Activated T-helper 17 cell treated with anti-CD3 and anti-CD28 coated beads, Interleukin-2, amount 50 U/mL, for 72 hours (primary cell): ENCODE results near the gene NID1. TPM values are rescaled to one million over a fixed set of nuclear protein-coding genes. Genes with fewer than 3 reads are reported as not detected.
"Not testable (repeated sequence)": the region's sequence is repeated elsewhere in the genome, so short reads cannot be mapped to it uniquely, and the experiment has no call there.

Source experiments
- ATAC-seq: fragments of 150-1000 bp; cut with Tn5 transposase; replicated peaks from 2 replicates; pipeline ENCODE4 v1.10.0; 2021; ENCODE audit warnings: mild to moderate bottlenecking, moderate library complexity
- H3K27ac Mint-ChIP-seq: one replicate; pipeline ENCODE4 v1.8.0; 2022; ENCODE audit warnings: mixed read lengths
- H3K27me3 Mint-ChIP-seq: one replicate; pipeline ENCODE4 v1.8.0; 2022; ENCODE audit warnings: mixed read lengths
- H3K36me3 Mint-ChIP-seq: one replicate; pipeline ENCODE4 v1.8.0; 2022; ENCODE audit warnings: low read depth, mild to moderate bottlenecking, mixed read lengths
- H3K4me1 Mint-ChIP-seq: one replicate; pipeline ENCODE4 v1.8.0; 2022; ENCODE audit warnings: mixed read lengths
- H3K4me3 Mint-ChIP-seq: one replicate; pipeline ENCODE4 v1.8.0; 2022; ENCODE audit warnings: mild to moderate bottlenecking, mixed read lengths
- H3K9me3 Mint-ChIP-seq: one replicate; pipeline ENCODE4 v1.8.0; 2022; ENCODE audit warnings: mixed read lengths
- total RNA-seq, 2 donors: library from RNA; stranded (reverse); gene quantifications; one replicate each; pipeline ENCODE4 v1.2.3, GENCODE V29; 2022

NID1 gene
- total RNA-seq, 2 donors from 2014 or later, result 0.05 to 0.09 TPM

- no peak for ATAC-seq
- H3K36me3 Mint-ChIP-seq, result no peaks in the 10 kb centered on the region
Measured at GRCh38 chr1:235932090-235932510, 132.8 kb downstream of the NID1 start.

GRCh38 chr1:235931171-235931738, 133.6 kb downstream of the NID1 start:
- no peaks in the 10 kb centered on the region for H3K36me3 Mint-ChIP-seq
- H3K27ac Mint-ChIP-seq, result no peak overlapping the region
- no peak overlapping the region for H3K4me3 Mint-ChIP-seq
- H3K27me3 Mint-ChIP-seq, result peaks cover 6% of the 10 kb centered on the region
- ATAC-seq, result no peak
- no peaks in the 10 kb centered on the region for H3K4me1 Mint-ChIP-seq
- H3K9me3 Mint-ChIP-seq, result no peaks in the 10 kb centered on the region

More at GRCh38 chr1:235932090-235932510, 132.8 kb downstream of the NID1 start:
- Mint-ChIP-seq H3K27ac (no peak overlapping the region), H3K9me3 (no peaks in the 10 kb centered on the region), H3K4me3 (no peak overlapping the region), H3K4me1 (no peaks in the 10 kb centered on the region), H3K27me3 (peaks cover 6% of the 10 kb centered on the region)

- Mint-ChIP-seq H3K9me3 (no peaks in the 10 kb centered on the region), H3K4me3 (no peak overlapping the region), H3K27ac (no peak overlapping the region), H3K27me3 (no peaks in the 10 kb centered on the region), H3K4me1 (no peaks in the 10 kb centered on the region), H3K36me3 (no peaks in the 10 kb centered on the region)
- ATAC-seq, result no peak
Measured at GRCh38 chr1:235930543-235930942, 134.3 kb downstream of the NID1 start.

- H3K27me3 Mint-ChIP-seq, result no peaks in the 10 kb centered on the region
- no peak overlapping the region for H3K27ac Mint-ChIP-seq
- ATAC-seq, result no peak
- H3K9me3 Mint-ChIP-seq, result no peaks in the 10 kb centered on the region
- no peaks in the 10 kb centered on the region for H3K36me3 Mint-ChIP-seq
- H3K4me1 Mint-ChIP-seq, result no peaks in the 10 kb centered on the region
- no peak overlapping the region for H3K4me3 Mint-ChIP-seq
Measured at GRCh38 chr1:235929216-235929615, 135.7 kb downstream of the NID1 start.

- Mint-ChIP-seq H3K4me1 (peaks cover 8% of the 10 kb centered on the region), H3K36me3 (no peaks in the 10 kb centered on the region), H3K27ac (no peak overlapping the region), H3K9me3 (no peaks in the 10 kb centered on the region), H3K4me3 (no peak overlapping the region), H3K27me3 (no peaks in the 10 kb centered on the region)
- ATAC-seq, result no peak
Measured at GRCh38 chr1:235928197-235928596, 136.7 kb downstream of the NID1 start.

- ATAC-seq, H3K9me3 Mint-ChIP-seq, H3K27me3 Mint-ChIP-seq, H3K4me3 Mint-ChIP-seq, H3K36me3 Mint-ChIP-seq, H3K27ac Mint-ChIP-seq: not testable (repeated sequence)
- H3K4me1 Mint-ChIP-seq, result peaks cover 15% of the 10 kb centered on the region
Measured at GRCh38 chr1:235927551-235927950, 137.3 kb downstream of the NID1 start.

Other genes starting within 250 kb of the NID1 start
- gene LYST, start 198.2 kb downstream of the NID1 start, total RNA-seq, result 10 to 100 TPM; 19.8 to 41.2 TPM
- 10 to 100 TPM in 1 of 2 donors, 1 to 10 TPM in 1; 5.1 to 10.1 TPM for gene GPR137B, start 77.4 kb upstream of the NID1 start, total RNA-seq
- gene ERO1B, start 216.9 kb upstream of the NID1 start, total RNA-seq, result 1 to 10 TPM; 4.0 to 4.2 TPM